ENCODE results near the gene ACAD8.

- TF ChIP-seq, protein P1, sequence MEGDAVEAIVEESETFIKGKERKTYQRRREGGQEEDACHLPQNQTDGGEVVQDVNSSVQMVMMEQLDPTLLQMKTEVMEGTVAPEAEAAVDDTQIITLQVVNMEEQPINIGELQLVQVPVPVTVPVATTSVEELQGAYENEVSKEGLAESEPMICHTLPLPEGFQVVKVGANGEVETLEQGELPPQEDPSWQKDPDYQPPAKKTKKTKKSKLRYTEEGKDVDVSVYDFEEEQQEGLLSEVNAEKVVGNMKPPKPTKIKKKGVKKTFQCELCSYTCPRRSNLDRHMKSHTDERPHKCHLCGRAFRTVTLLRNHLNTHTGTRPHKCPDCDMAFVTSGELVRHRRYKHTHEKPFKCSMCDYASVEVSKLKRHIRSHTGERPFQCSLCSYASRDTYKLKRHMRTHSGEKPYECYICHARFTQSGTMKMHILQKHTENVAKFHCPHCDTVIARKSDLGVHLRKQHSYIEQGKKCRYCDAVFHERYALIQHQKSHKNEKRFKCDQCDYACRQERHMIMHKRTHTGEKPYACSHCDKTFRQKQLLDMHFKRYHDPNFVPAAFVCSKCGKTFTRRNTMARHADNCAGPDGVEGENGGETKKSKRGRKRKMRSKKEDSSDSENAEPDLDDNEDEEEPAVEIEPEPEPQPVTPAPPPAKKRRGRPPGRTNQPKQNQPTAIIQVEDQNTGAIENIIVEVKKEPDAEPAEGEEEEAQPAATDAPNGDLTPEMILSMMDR (IDR thresholded peaks at IDR 0.05) = no peak
- TF ChIP-seq POLR2A (IDR thresholded peaks at IDR 0.05) (no peak), EP300 (IDR thresholded peaks at IDR 0.05) (no peak)
These were observed 47.2 kb upstream of the ACAD8 start for GRCh38 chr11:134206185-134206584.
